Colon (tissue), 2 donors: ENCODE measurements around the gene MVK.
"Not testable (repeated sequence)": the region's sequence is repeated elsewhere in the genome, so short reads cannot be mapped to it uniquely, and the experiment has no call there.

Experiments used
- FAIRE-seq: peaks from 2 replicates; lab custom pipeline; 2012; peaks lifted over from hg19 to GRCh38; lab: Jason Lieb, UNC
- donor health status: control.
- donor health status: control.

Gene MVK

DNA sequence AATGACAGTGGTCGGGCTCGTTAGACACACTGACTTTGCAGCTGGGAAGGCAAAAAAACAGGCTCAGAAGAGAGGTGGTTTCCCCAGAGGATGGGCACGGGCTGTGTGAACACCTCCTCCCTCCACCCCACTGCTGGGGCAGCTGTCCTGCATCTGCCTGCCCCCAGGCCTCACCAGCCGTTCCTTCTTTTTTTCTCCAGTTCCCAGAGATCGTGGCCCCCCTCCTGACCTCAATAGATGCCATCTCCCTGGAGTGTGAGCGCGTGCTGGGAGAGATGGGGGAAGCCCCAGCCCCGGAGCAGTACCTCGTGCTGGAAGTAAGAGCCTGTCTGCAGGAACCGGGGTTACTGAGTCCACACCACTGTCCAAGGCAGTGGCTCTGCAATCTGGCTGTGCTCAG, 17.4 kb downstream of the MVK start:
- no peak for FAIRE-seq

GRCh38 chr12:109592195-109592904, 18.8 kb downstream of the MVK start:
- no peak for FAIRE-seq

DNA sequence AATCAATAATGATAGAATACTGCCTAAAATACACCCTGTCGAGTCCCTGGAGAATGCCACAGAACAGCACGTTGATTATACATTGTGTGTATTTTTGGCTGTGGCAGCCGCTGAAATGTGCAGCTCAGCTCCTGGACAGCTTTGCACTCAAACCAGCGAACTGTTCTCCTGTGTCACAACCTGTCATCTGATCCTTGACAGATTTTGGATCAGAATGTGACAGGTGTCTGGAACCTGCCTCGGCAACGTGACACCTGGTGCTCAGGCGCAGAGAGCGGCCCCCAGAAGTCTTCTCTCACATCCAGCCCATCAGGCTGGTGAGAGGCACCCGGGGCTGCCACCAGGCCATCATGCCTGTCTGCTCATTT, 19.3 kb downstream of the MVK start:
- FAIRE-seq, result no peak

DNA sequence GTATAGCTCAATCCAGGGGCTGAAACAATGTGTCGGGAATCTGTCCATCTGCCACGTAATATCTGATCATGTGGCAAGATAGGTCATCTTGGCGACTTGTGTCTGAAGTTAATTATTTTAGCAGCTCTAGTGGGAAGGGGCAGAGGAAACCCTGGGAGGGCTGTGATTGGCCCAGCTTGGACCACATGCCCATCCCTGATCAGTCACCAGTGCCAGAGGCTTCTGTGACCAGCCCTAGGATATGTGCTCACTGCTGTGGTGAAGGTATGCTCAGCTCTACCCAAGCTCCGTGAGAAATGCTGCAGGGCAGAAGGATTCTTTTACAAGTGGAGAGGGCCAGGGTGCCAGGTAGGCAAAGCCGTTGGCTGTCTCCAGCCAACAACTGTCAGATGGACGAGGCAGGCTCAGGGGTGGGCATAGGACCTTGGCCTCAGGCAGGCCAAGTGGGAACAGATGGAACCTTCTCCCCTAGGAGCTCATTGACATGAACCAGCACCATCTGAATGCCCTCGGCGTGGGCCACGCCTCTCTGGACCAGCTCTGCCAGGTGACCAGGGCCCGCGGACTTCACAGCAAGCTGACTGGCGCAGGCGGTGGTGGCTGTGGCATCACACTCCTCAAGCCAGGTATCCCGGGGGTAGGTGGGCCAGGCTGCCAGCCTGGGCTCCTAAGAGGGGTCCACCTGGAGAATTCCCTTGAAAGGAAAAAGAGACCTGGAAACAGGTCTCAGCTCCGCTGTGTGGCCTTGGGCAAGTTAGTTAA, 21.1 kb downstream of the MVK start:
- no peak for FAIRE-seq

GRCh38 chr12:109595321-109595902, 21.8 kb downstream of the MVK start:
- FAIRE-seq, result no peak

DNA sequence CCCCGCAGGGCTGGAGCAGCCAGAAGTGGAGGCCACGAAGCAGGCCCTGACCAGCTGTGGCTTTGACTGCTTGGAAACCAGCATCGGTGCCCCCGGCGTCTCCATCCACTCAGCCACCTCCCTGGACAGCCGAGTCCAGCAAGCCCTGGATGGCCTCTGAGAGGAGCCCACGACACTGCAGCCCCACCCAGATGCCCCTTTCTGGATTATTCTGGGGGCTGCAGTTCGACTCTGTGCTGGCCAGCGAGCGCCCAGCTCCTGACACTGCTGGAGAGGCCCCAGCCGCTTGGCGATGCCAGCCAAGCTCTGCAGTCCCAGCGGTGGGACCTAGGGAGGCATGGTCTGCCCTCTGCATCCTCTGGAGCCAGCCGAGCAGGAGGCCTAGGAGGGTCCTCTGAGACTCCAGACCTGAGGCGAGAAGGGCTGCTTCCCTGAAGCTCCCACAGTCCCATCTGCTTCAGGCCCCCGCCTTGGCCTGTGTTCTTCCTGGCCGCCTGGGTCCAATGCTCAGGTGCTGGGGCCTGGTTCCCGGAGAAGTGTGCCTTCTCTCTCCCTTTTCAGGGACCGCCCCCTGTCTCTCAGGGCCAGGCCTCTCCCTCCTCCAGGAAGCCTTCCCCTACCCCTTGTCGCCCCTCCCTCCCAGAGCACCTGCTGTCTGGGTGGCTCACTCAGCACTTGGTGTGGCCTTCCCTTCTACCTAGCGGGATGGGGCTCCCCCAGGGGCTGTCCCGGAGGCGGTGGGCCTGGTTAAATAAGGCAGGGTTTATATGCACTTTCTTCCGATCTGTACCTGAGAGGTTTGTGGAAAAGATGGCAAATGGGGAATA, 23.0 kb downstream of the MVK start:
- FAIRE-seq, result no peak

- no peak for FAIRE-seq
Observed at GRCh38 chr12:109597414-109597794, 23.8 kb downstream of the MVK start.

DNA sequence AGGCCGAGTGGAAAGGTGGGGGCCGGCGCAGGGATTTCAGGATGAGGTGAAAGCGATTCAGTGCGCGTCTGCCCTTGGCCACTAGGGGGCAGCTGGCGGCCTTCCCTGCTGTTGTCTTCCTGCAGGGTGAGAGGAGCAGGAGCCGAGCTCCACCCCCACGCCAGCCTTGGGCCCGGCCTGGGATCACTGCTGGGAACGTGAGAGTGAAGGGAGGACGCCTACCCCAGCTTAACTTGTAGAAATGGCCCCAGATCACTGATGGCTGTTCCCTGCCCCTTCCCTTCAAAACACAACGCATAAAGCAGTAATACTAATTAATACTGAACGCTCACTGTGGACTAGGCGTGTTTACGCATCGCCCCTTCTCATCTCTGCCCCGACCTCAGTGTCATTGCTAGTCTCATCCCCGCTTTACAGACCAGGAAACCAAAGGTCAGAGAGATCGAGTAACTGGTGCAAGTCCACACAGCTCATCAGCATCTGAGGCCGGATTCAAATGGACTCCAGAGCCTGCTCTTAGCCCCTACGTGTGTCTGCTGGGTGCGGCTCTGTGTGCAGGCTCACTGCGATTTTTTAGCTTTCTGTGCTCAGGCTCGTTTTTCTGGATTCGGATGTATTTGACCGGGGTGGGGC, 24.3 kb downstream of the MVK start:
- FAIRE-seq, result no peak

DNA sequence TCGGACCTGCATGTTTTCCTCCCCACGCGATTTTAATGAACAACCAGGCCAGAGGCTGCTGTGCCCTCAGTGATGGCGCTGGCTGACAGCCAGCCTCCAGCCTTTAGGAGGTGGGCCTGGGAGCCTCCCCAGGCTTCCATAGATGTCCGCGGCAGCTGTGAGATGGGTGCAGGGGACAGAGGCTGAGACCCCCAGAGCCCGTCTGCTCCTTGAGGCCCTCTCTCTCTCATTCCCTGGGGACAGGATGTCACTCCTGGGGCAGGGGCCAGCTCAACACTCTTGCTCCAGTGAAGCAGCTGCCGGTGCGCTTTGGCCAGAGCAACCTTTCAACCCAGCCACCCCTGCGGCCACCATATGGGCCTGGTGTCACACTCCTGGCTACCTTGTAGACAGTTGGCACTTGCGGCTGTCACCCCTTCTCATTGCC, 24.8 kb downstream of the MVK start:
- FAIRE-seq, result no peak

GRCh38 chr12:109599087-109599486, 25.5 kb downstream of the MVK start:
- FAIRE-seq, result no peak

- FAIRE-seq, result no peak
Observed at GRCh38 chr12:109600481-109600880, 26.9 kb downstream of the MVK start.

GRCh38 chr12:109600995-109601394, 27.4 kb downstream of the MVK start:
- no peak for FAIRE-seq

- FAIRE-seq, result no peak
Observed at GRCh38 chr12:109601557-109601956, 28.0 kb downstream of the MVK start.

- not testable (repeated sequence) for FAIRE-seq
Observed at GRCh38 chr12:109602132-109602531, 28.5 kb downstream of the MVK start.

GRCh38 chr12:109604132-109604585, 30.6 kb downstream of the MVK start:
- no peak for FAIRE-seq

DNA sequence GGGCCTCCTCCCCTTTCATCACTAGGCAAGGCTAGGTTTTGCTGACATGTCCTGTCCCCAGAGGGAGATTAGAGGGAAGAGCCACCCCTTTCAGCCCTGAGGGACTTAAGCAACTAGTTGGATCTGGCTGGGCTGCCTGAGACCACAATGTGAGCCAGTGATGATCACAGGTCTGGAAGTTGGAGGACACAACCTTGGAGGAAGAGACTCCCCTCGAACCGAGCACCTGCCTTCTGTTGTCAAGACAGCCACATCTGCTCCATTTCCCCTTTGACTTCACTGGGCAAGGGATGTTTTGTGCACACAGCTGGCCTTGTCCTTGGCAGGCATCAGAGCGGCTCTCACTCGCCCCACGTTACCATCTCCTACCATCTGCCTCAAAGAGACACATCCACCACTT, 31.4 kb downstream of the MVK start:
- FAIRE-seq, result no peak

- FAIRE-seq, result no peak
Observed at GRCh38 chr12:109605599-109606228, 32.1 kb downstream of the MVK start.

- no peak for FAIRE-seq
Observed at GRCh38 chr12:109606320-109607028, 32.9 kb downstream of the MVK start.

- no peak for FAIRE-seq
Observed at GRCh38 chr12:109607618-109608017, 34.0 kb downstream of the MVK start.

- FAIRE-seq, result no peak
Observed at GRCh38 chr12:109608270-109608669, 34.7 kb downstream of the MVK start.

GRCh38 chr12:109608793-109609192, 35.2 kb downstream of the MVK start:
- FAIRE-seq, result no peak
